Sigmoid colon (tissue), 7 donors: ENCODE measurements around the gene ITPRIPL2. TPM values are rescaled to one million over a fixed set of nuclear protein-coding genes. Genes with fewer than 3 reads are reported as not detected.
A peak's percentile ranks its signal among the peaks of the same experiment; 100 is the strongest.

ENCODE experiments used
- DNase-seq: peaks from one replicate; pipeline ENCODE4 v3.0.0-alpha.2; 2019
- H3K27ac ChIP-seq, 4 donors: fragments of 200-600 bp; sonication (generic); one replicate each; pipeline ENCODE4 v1.5.1; 2016 to 2019; ENCODE audit warnings: mild to moderate bottlenecking in 1 of 4
- H3K27me3 ChIP-seq, 3 donors: fragments of 200-600 bp; sonication (generic); one replicate each; pipeline ENCODE4 v1.5.1; 2019; ENCODE audit warnings: mild to moderate bottlenecking in 1 of 3
- H3K36me3 ChIP-seq, 4 donors: fragments of 200-600 bp; sonication (generic); one replicate each; pipeline ENCODE4 v1.5.1; 2016 to 2019
- H3K4me1 ChIP-seq, 4 donors: fragments of 200-600 bp; sonication (generic); one replicate each; pipeline ENCODE4 v1.5.1; 2017 to 2019
- H3K4me3 ChIP-seq, 4 donors: fragments of 200-600 bp; sonication (generic); one replicate each; pipeline ENCODE4 v1.5.1; 2017 to 2019; ENCODE audit warnings: mild to moderate bottlenecking in 2 of 4, moderate library complexity in 1 of 4
- H3K9me3 ChIP-seq, 4 donors: fragments of 200-600 bp in 3 of 4; sonication (generic) in 3 of 4; one replicate each; pipeline versions ENCODE4 v1.5.1 to v1.6.1; 2013 to 2019
- CTCF ChIP-seq, 4 experiments: fragments of 450-650 bp in 3 of 4; fragments of 200-600 bp in 1 of 4; IDR thresholded peaks; one replicate each; pipeline ENCODE4 v1.5.1; 2016 to 2019; ENCODE audit warnings: antibody characterized with exemption in 4 of 4, mild to moderate bottlenecking in 3 of 4, moderate library complexity in 2 of 4
- EP300 ChIP-seq, 4 donors: sonication (generic); formaldehyde crosslinking; IDR thresholded peaks; one replicate each; pipeline ENCODE4 v1.6.1; 2017; ENCODE audit warnings: antibody characterized with exemption in 4 of 4
- POLR2A ChIP-seq, 2 donors: fragments of 450-650 bp; IDR thresholded peaks; one replicate each; pipeline ENCODE4 v1.6.1; 2016; ENCODE audit warnings: antibody characterized with exemption in 2 of 2, mild to moderate bottlenecking in 2 of 2, moderate library complexity in 2 of 2
- POLR2AphosphoS5 ChIP-seq, 4 donors: sonication (generic); formaldehyde crosslinking; IDR thresholded peaks; one replicate each; pipeline ENCODE4 v1.6.1; 2017; ENCODE audit warnings: antibody characterized with exemption in 4 of 4
- WGBS, 2 donors: extraction: QIAGEN DNeasy Blood & Tissue Kit; methylation state at CpG; one replicate each; pipeline ENCODE4 v1.1.7; 2013; 5-methylcytosine and 5-hydroxymethylcytosine counted together
- intact Hi-C: fragments of 100-400 bp; cut with DNase I; formaldehyde crosslinking; loops from one replicate; pipeline ENCODE4 v1.15.1; 2023
- polyA plus RNA-seq, 3 donors: library from polyadenylated mRNA; stranded (reverse); fragments of 200-250 nt; gene quantifications; one replicate each; pipeline ENCODE4 v1.2.3, GENCODE V29; 2013
- total RNA-seq, 4 donors: library from RNA; depleted of rRNA; stranded (reverse); fragments of >200 nt; gene quantifications; one replicate each; pipeline ENCODE4 v1.1.0, GENCODE V29; 2016
- donor health status: healthy with polysubstance abuse.
- donor health status: Bipolar disorder and iron deficiency.
- donor health status: healthy.

ITPRIPL2 gene
- total and polyA plus RNA-seq, 7 donors, result 5.5 to 61.6 (median 28.1) TPM

- H3K4me1 ChIP-seq, result no peaks in the 10 kb centered on the region
- H3K27me3 ChIP-seq, result peaks cover 0 to 8% (median 0%) of the 10 kb centered on the region in 3 donors
- 91 to 95% methylated on average over 2 of the region's 2 CpGs for WGBS, 2 donors
- H3K9me3 ChIP-seq, result no peaks in the 10 kb centered on the region
- no peak overlapping the region for H3K4me3 ChIP-seq
- H3K36me3 ChIP-seq, result no peaks in the 10 kb centered on the region
- H3K27ac ChIP-seq, result no peak overlapping the region
- no peak for TF ChIP-seq EP300 (IDR thresholded peaks at IDR 0.05)
- intact Hi-C loops, result no loop called here
- DNase-seq, result no peak
Measured at GRCh38 chr16:19106625-19107020, 7.1 kb upstream of the ITPRIPL2 start.

DNA sequence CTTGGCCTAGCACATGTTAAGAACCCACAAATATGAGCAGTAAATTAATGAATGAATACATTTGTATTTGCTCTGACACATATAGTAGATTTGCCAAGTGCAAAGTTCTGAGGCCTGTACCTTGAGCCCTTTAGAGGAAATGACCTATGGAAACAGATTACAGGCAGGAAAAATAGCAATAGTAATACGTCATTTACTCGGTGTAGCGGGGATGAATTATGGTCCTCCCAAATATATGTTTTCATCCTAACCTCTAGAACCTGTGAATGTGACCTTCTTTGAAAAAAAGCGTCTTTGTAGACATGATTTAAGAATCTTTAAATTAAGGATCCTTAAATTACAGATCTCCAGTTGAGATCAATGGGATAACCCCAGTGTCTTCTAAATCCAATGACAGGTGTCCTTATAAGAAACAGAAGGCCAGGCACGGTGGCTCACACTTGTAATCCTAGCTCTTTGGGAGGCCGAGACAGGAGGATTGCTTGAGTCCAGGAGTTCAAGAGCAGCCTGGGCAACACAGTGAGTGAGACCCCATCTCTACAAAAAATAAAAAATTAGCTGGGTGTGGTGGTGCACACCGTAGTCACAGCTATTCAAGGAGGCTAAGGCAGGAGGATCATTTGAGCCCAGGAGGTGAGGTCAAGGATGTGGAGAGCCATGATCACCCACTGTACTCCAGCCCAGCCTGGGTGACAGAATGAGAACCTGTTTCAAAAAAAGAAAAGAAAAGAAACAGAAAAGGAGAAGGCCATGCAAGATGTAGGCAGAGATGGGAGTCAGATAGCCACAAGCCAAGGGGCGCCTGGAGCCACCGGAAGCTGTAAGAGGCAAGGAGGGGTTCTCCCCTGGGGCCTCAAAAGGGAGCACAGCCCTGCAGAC is 5.1 kb upstream of the ITPRIPL2 start:
- no peaks in the 10 kb centered on the region for H3K36me3 ChIP-seq
- 69 to 83% methylated on average over 9 of the region's 9 CpGs for WGBS, 2 donors
- H3K27me3 ChIP-seq, result no peaks in the 10 kb centered on the region
- H3K27ac ChIP-seq, result no peak overlapping the region
- intact Hi-C loops, result no loop called here
- H3K4me1 ChIP-seq, result peaks cover 0 to 9% (median 0%) of the 10 kb centered on the region in 4 donors
- no peak for TF ChIP-seq POLR2AphosphoS5 (IDR thresholded peaks at IDR 0.05)
- no peak for TF ChIP-seq POLR2A (IDR thresholded peaks at IDR 0.05)
- TF ChIP-seq EP300 (IDR thresholded peaks at IDR 0.05), result no peak
- no peak for TF ChIP-seq CTCF (IDR thresholded peaks at IDR 0.05)
- no peaks in the 10 kb centered on the region for H3K9me3 ChIP-seq
- no peak overlapping the region for H3K4me3 ChIP-seq
- DNase-seq, result no peak

- H3K27ac ChIP-seq, result no peak overlapping the region
- 86 to 92% methylated on average over 4 of the region's 4 CpGs for WGBS, 2 donors
- no peaks in the 10 kb centered on the region for H3K36me3 ChIP-seq
- intact Hi-C loops, result no loop called here
- no peaks in the 10 kb centered on the region for H3K9me3 ChIP-seq
- DNase-seq, result no peak
- H3K27me3 ChIP-seq, result no peaks in the 10 kb centered on the region
- peaks cover 0 to 9% (median under 1%) of the 10 kb centered on the region in 4 donors for H3K4me1 ChIP-seq
- no peak overlapping the region for H3K4me3 ChIP-seq
- TF ChIP-seq POLR2AphosphoS5 (IDR thresholded peaks at IDR 0.05) (no peak), CTCF (IDR thresholded peaks at IDR 0.05) (no peak), POLR2A (IDR thresholded peaks at IDR 0.05) (no peak), EP300 (IDR thresholded peaks at IDR 0.05) (no peak)
Measured at GRCh38 chr16:19109288-19109664, 4.5 kb upstream of the ITPRIPL2 start.

DNA sequence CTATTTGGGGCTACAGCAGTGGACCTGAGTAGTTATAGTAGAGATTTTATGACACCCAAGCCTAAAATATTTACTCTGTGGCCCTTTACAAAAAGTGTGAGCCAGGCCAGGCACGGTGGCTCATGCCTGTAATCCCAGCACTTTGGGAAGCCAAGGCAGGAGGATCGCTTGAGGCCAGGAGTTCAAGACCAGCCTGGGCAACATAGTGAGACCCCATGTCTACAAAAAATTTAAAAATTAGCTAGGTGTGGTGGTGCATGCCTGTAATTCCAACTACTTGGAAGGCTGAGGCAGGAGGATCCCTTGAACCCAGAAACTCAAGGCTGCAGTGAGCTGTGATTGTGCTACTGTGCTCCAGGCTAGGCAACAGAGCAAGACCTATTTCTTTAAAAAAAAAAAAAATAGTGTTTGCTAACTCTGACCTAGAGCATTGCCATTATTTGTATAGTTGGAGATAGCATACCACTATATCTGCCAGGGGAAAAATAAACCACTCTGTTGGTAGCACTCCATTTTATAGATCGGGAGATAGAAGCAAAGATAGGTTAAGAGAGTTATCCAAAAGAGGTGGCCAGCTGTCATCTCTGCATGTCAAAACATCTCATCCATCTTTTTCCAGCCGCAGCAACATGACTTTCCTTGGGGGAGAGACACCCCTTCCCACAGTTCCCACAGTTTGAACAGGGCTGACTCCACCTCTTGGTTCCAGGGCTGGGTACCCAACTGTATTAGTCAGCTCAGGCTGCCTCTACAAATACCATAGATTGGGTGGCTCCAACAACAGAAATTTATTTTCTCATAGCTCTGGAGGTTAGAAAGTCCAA is 3.0 kb upstream of the ITPRIPL2 start:
- H3K4me1 ChIP-seq, result peaks cover 0 to 23% (median 14%) of the 10 kb centered on the region in 4 donors
- TF ChIP-seq CTCF (IDR thresholded peaks at IDR 0.05) (no peak), EP300 (IDR thresholded peaks at IDR 0.05) (no peak), POLR2AphosphoS5 (IDR thresholded peaks at IDR 0.05) (no peak), POLR2A (IDR thresholded peaks at IDR 0.05) (no peak)
- H3K27ac ChIP-seq, result no peak overlapping the region

DNA sequence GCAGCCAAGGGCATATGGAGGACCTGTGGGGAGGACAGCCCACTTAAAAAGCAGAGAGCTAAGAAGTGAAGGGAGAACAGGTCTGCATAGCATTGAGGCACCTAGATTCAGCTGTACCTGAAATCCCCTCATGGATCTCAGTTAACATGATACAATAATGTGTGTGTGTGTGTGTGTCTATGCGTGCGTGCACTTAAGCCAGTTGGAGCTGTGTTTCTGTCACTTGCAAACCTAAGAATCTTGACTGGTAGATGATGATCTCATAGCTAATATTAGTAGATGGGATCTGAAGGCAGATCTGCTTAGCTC is 1.7 kb upstream of the ITPRIPL2 start:
- intact Hi-C loops, result loop anchor here (2.0 to 5.0 kb wide), 2 partner anchors 25 to 45 kb away; partner anchors contain the start of gene COQ7
- 96 to 98% methylated on average over 2 of the region's 2 CpGs for WGBS, 2 donors
- no peak for TF ChIP-seq POLR2AphosphoS5 (IDR thresholded peaks at IDR 0.05)

More for the DNA sequence above, 3.0 kb upstream of the ITPRIPL2 start:
- Histone ChIP-seq H3K27me3 (no peaks in the 10 kb centered on the region), H3K4me3 (no peak overlapping the region), H3K9me3 (no peaks in the 10 kb centered on the region), H3K36me3 (peaks cover 0 to 6% (median 5%) of the 10 kb centered on the region in 4 donors)
- WGBS, 2 donors, result 52 to 83% methylated on average over 4 of the region's 4 CpGs
- intact Hi-C loops, result loop anchor here (5.0 kb wide), 1 partner anchor 43 kb away; the partner anchor contains the start of gene COQ7
- DNase-seq, result no peak

More for the DNA sequence above, 1.7 kb upstream of the ITPRIPL2 start:
- peaks cover 0 to 19% (median 7%) of the 10 kb centered on the region in 4 donors for H3K36me3 ChIP-seq
- no peaks in the 10 kb centered on the region for H3K9me3 ChIP-seq
- peaks cover 0 to 36% (median 27%) of the 10 kb centered on the region in 4 donors for H3K4me1 ChIP-seq
- no peaks in the 10 kb centered on the region for H3K27me3 ChIP-seq
- peak overlapping the region in 1 of 4 donors; percentile 96 for H3K27ac ChIP-seq
- no peak overlapping the region for H3K4me3 ChIP-seq
- no peak for DNase-seq
